ENCODE measurements around the gene CREB5. TPM values are rescaled to one million over a fixed set of nuclear protein-coding genes. Genes with fewer than 3 reads are reported as not detected.

CREB5 gene
- total and polyA plus RNA-seq, 2 experiments from 2014 or later, result 2.4 to 4.4 TPM

- Histone ChIP-seq H3K79me2 (replicated peaks; ENCODE audit: insufficient read depth) (no peaks in the 10 kb centered on the region), H3K4me3 (no peak overlapping the region), H4K20me1 (replicated peaks; ENCODE audit: insufficient read depth) (no peaks in the 10 kb centered on the region), H3K9me2 (ENCODE audit: insufficient read depth) (no peaks in the 10 kb centered on the region), H3F3A (replicated peaks; ENCODE audit: low read depth) (no peaks in the 10 kb centered on the region), H3K27me3 (ENCODE audit: insufficient read depth) (no peaks in the 10 kb centered on the region), H2AFZ (no peak overlapping the region), H3K4me2 (no peak overlapping the region), H3K36me3 (ENCODE audit: insufficient read depth) (no peaks in the 10 kb centered on the region), H3K27ac (ENCODE audit: low read depth) (no peak overlapping the region), H3K4me1 (ENCODE audit: insufficient read depth) (no peaks in the 10 kb centered on the region)
- Mint-ChIP-seq H3K4me1 (no peaks in the 10 kb centered on the region), H3K27me3 (ENCODE audit: insufficient read depth, low read depth, poor library complexity) (peaks cover 4% of the 10 kb centered on the region), H3K27ac (no peak overlapping the region), H3K36me3 (ENCODE audit: low read depth) (no peaks in the 10 kb centered on the region), H3K9me3 (no peaks in the 10 kb centered on the region; the same call in 2 of the 3 replicates), H3K4me3 (no peak overlapping the region)
- TF ChIP-seq ZNF462 (CRISPR knock-in tag; IDR thresholded peaks at IDR 0.05), result no peak
- no peak for TF ChIP-seq REST (IDR thresholded peaks at IDR 0.05; ENCODE audit: unreplicated experiment)
- TF ChIP-seq STAT1 (IDR thresholded peaks at IDR 0.05; ENCODE audit: unreplicated experiment), result no peak
- TF ChIP-seq ETS1 (IDR thresholded peaks at IDR 0.05), result no peak
- no peak for TF ChIP-seq ZNF331 (CRISPR knock-in tag; IDR thresholded peaks at IDR 0.05; ENCODE audit: low read depth)
- no peak for TF ChIP-seq CREB1 (CRISPR knock-in tag; IDR thresholded peaks at IDR 0.05; ENCODE audit: low read depth)
- TF ChIP-seq JUNB (IDR thresholded peaks at IDR 0.05; ENCODE audit: unreplicated experiment), result no peak
- TF ChIP-seq ZNF114 (CRISPR knock-in tag; IDR thresholded peaks at IDR 0.05), result no peak
- TF ChIP-seq EZH2 (IDR thresholded peaks at IDR 0.05; ENCODE audit: low read depth, unreplicated experiment), result no peak
- TF ChIP-seq CTCF (conservative IDR thresholded peaks at IDR 0.05; ENCODE audit: low read depth in 2 of 2), result no peak
- TF ChIP-seq EZH2phosphoT487 (IDR thresholded peaks at IDR 0.05; ENCODE audit: unreplicated experiment), result no peak
- no peak for TF ChIP-seq POLR2AphosphoS5 (IDR thresholded peaks at IDR 0.05; ENCODE audit: low read depth)
- TF ChIP-seq NANOG (IDR thresholded peaks at IDR 0.05; ENCODE audit: borderline replicate concordance), result no peak
- no peak for DNase-seq (ENCODE audit: low spot score)
- no peak for ATAC-seq
Observed at GRCh38 chr7:28776463-28777157, 364.3 kb downstream of the CREB5 start.
